HG03354 (cell line): ENCODE measurements around the gene ZNF331.

Experiments
- ATAC-seq: cut with Tn5 transposase; IDR thresholded peaks from one replicate; pipeline ENCODE4 v1.9.1; 2021; ENCODE audit warnings: mild to moderate bottlenecking; ENCODE audit not compliant: unreplicated experiment, poor library complexity, severe bottlenecking

The ZNF331 gene

DNA sequence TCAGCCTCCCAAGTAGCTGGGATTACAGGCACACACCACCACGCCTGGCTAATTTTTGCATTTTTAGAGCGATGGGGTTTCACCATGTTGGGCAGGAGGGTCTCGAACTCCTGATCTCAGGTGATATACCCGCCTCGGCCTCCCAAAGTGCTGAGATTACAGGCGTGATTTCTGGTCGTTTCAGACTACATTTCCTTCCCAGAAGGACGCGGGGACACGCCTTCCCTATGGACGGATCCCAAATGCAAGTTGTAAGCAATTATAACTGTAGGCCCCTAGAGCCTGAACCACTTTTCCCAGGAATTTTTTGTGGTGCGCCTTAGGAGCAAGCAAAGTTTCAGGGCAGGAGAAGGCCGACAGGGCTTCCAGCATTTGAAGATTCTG is 17.8 kb upstream of the ZNF331 start:
- ATAC-seq = no peak

- peak; percentile 98 for ATAC-seq
Observed at GRCh38 chr19:53520547-53521372, 17.2 kb upstream of the ZNF331 start.

GRCh38 chr19:53521373-53522202 is 16.4 kb upstream of the ZNF331 start:
- ATAC-seq = no peak

DNA sequence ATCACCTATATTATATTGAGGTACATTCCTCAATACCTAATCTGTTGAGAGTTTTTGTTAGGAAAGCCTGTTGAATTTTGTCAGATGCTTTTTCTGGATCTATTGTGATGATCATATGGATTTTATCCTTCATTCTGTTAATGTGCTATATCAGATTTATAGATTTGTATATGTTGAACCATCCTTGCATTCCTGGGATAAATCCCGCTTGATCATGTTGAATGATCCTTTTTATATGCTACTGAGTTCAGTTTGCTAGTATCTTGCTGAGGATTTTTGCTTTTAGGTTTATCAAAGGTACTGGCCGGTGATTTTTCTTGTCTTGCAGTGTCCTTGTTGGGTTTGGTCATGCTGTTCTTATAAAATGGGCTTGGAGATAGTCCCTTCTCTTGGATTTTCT is 12.0 kb upstream of the ZNF331 start:
- no peak for ATAC-seq

DNA sequence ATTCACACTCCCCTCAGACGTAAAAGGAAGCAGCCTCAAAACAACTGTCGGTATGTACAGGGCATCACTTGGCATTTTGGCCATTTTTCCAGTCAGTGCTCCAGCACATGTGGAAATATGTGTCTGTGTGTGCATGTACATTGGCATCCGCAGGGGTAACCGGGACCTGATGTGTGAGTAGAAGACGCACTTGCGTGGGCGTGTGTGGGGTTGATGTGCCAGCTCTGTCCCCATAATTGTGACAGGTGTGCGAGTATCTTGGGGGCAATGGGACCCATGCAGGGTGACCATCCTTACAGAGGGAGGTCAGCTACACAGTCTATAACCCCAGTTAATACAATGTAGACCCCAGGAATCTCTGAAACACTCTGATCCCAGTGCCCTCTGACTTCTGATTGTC is 7.3 kb upstream of the ZNF331 start:
- ATAC-seq = no peak

- ATAC-seq = no peak
Observed at GRCh38 chr19:53531457-53531856, 6.5 kb upstream of the ZNF331 start.

GRCh38 chr19:53532362-53532761 is 5.6 kb upstream of the ZNF331 start:
- ATAC-seq = no peak

DNA sequence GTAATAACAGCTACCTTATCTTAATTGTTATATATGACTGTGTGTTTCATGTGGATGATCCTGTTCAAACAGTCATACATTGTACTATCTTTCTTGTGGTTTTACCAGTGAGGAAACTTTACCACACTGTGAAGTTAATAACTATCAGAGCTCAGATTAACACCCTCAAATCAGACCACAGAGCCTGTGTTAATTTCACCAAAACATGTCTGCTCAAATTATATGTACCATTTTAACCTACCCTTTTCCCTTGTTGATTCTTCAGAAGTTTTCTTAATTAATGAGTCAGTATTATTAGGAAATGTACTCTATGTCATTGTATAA is 1.8 kb upstream of the ZNF331 start:
- ATAC-seq = no peak

DNA sequence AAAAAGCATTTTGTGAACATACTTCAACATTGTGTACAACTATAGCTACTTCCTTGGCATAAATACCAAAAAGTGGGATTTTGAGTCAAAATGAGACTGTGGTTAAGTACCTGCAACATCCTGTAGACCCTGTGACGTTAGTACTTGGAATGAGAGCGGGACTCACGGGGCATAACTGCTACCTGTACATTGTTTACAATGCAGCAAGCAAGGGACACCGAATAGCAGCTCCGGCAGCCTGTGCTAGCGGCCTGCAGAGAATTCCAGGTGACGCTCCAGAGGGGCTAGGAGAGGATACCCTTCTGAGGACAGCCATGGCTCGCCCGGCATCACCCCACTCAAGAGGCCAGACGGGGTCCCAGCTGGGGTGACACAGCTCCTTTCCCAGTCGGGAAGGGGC is 824 bp upstream of the ZNF331 start:
- ATAC-seq = no peak

- ATAC-seq = peak; percentile 32
Observed at GRCh38 chr19:53538378-53539109, 599 bp downstream of the ZNF331 start.

GRCh38 chr19:53540091-53540490 is 2.1 kb downstream of the ZNF331 start:
- ATAC-seq = no peak

DNA sequence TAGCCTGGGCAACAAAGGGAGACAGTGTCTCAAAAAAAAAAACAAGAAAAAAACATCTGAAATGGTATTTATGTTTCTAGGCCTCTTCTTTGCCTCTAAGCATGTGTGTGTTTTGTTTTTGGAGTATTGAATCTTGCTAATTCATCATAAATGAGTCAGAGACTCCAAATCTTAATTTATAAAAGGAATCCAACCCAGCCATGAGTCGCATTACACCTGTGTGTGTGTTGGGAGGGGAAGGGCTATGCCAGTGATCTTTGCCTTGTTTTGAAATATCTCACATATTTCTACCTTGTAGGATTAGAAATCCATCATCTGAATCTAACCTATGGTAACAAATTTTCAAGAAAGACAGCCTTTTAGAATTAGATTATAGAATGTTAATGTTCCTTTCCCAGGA is 4.0 kb downstream of the ZNF331 start:
- ATAC-seq = no peak

- no peak for ATAC-seq
Observed at GRCh38 chr19:53545271-53546065, 7.5 kb downstream of the ZNF331 start.

- no peak for ATAC-seq
Observed at GRCh38 chr19:53546758-53547513, 9.0 kb downstream of the ZNF331 start.

GRCh38 chr19:53549340-53549739 is 11.4 kb downstream of the ZNF331 start:
- ATAC-seq = no peak

DNA sequence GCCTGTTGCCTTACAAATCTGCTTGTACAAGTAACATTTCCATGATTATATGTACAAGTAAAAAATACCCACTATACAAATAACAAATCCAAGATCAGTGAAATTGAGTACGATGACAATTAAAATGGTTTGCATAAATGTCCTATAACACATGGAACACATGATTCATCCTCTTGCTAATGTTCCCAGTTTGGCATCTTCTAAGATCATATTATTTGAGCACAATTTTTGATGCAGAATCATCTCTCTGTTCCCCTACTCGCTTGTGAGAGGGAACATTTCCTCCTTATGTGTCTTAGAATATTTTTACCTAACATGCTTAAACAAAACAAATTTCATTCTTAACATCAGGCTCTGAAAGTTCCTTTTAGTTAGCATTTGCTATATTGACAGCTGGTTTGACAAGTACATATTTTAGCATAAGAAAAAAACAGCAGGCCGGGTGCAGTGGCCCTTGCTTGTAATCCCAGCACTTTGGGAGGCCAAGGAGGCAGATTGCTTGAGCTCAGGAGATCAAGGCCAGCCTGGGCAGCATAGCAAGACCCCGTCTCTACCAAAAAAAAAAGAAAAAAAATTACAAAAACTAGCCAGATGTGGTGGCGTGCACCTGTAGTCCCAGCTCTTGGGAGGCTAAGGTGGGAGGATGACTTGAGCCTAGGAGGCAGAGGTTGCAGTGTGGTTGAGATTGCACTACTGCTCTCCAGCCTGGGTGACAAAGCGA is 14.2 kb downstream of the ZNF331 start:
- no peak for ATAC-seq

GRCh38 chr19:53553156-53553555 is 15.2 kb downstream of the ZNF331 start:
- ATAC-seq = no peak
